ENCODE measurements around the gene ESRP2. TPM values are rescaled to one million over a fixed set of nuclear protein-coding genes. Genes with fewer than 3 reads are reported as not detected.

ESRP2 gene
- total RNA-seq, 4 donors from 2014 or later = 61.3 to 87.5 (median 77.2) TPM

- no peak overlapping the region for H3K4me3 ChIP-seq
- no peak for DNase-seq
- H3K36me3 ChIP-seq = peaks cover 0 to 7% (median 0%) of the 10 kb centered on the region in 4 donors
- intact Hi-C loops (cut with DNase I; ENCODE audit: low total_unique reads) (no loop called here), in situ Hi-C loops (cut with MboI; ENCODE audit: low pct_ligation_motif_present in 1 of 4, low pct_unique_long_range_greater_than_20kb in 1 of 4, low sequenced_read_pairs in 3 of 4) (loop anchor here in 1 of 4 donors (25.0 kb wide), 1 partner anchor 160 kb away; the partner anchor contains the start of gene NFATC3)
- no peak for TF ChIP-seq POLR2AphosphoS5 (IDR thresholded peaks at IDR 0.05)
- TF ChIP-seq, protein P1, sequence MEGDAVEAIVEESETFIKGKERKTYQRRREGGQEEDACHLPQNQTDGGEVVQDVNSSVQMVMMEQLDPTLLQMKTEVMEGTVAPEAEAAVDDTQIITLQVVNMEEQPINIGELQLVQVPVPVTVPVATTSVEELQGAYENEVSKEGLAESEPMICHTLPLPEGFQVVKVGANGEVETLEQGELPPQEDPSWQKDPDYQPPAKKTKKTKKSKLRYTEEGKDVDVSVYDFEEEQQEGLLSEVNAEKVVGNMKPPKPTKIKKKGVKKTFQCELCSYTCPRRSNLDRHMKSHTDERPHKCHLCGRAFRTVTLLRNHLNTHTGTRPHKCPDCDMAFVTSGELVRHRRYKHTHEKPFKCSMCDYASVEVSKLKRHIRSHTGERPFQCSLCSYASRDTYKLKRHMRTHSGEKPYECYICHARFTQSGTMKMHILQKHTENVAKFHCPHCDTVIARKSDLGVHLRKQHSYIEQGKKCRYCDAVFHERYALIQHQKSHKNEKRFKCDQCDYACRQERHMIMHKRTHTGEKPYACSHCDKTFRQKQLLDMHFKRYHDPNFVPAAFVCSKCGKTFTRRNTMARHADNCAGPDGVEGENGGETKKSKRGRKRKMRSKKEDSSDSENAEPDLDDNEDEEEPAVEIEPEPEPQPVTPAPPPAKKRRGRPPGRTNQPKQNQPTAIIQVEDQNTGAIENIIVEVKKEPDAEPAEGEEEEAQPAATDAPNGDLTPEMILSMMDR (IDR thresholded peaks at IDR 0.05) = no peak
- no peak for TF ChIP-seq POLR2A (IDR thresholded peaks at IDR 0.05)
- TF ChIP-seq EP300 (IDR thresholded peaks at IDR 0.05; ENCODE audit: low read depth) = no peak
- no peaks in the 10 kb centered on the region for H3K27me3 ChIP-seq
- peak overlapping the region in 3 of 4 donors; percentile 3 to 11 (median 10) for H3K27ac ChIP-seq
- peaks cover 16 to 28% (median 21%) of the 10 kb centered on the region in 4 donors for H3K4me1 ChIP-seq
- 83% methylated on average over 4 of the region's 4 CpGs; no CpG with 5 or more reads in 1 of the 2 donors for WGBS, 2 donors (ENCODE audit: low coverage in 1 of 2)
- no peaks in the 10 kb centered on the region for H3K9me3 ChIP-seq
Measured at GRCh38 chr16:68247400-68247799, 11.5 kb upstream of the ESRP2 start.

GRCh38 chr16:68246666-68247065, 10.7 kb upstream of the ESRP2 start:
- no peaks in the 10 kb centered on the region for H3K27me3 ChIP-seq
- TF ChIP-seq POLR2A (IDR thresholded peaks at IDR 0.05) (no peak), POLR2AphosphoS5 (IDR thresholded peaks at IDR 0.05) (no peak), EP300 (IDR thresholded peaks at IDR 0.05; ENCODE audit: low read depth) (no peak)
- TF ChIP-seq, protein P1 (IDR thresholded peaks at IDR 0.05) = no peak
- peak overlapping the region in 1 of 4 donors; percentile 70 for H3K4me3 ChIP-seq
- peaks cover 0 to 7% (median 0%) of the 10 kb centered on the region in 4 donors for H3K36me3 ChIP-seq
- in situ Hi-C loops (cut with MboI; ENCODE audit: low pct_ligation_motif_present in 1 of 4, low pct_unique_long_range_greater_than_20kb in 1 of 4, low sequenced_read_pairs in 3 of 4) = loop anchor here in 1 of 4 donors (25.0 kb wide), 1 partner anchor 159 kb away; the partner anchor contains the start of gene NFATC3
- 88 to 89% methylated on average over 3 to 5 of the region's 5 CpGs for WGBS, 2 donors (ENCODE audit: low coverage in 1 of 2)
- intact Hi-C loops (cut with DNase I; ENCODE audit: low total_unique reads) = no loop called here
- H3K27ac ChIP-seq = peak overlapping the region in 2 of 4 donors; percentile 43 to 77
- no peaks in the 10 kb centered on the region for H3K9me3 ChIP-seq
- H3K4me1 ChIP-seq = peaks cover 16 to 28% (median 21%) of the 10 kb centered on the region in 4 donors
- DNase-seq = no peak

DNA sequence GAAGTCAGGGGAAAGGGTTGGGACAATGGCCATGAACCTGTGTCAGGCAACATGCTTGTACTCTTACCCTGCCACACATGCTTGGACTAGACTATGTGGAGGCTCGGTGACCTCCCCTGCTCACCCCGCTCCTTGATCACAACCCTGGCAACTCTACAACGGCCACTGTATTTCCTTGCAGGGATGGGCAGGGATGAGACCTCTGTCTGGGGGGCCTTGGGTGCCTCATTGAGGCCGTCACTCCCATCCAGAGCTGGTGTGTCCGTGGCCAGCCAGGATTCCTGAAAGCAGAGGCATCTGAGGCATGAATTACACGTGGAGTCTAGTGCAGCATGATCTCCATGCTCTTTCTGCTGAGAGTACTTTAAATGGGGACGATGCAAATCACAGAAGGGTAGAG, 10.2 kb upstream of the ESRP2 start:
- 91% methylated on average over 7 of the region's 7 CpGs; no CpG with 5 or more reads in 1 of the 2 donors for WGBS, 2 donors (ENCODE audit: low coverage in 1 of 2)
- intact Hi-C loops (cut with DNase I; ENCODE audit: low total_unique reads) (no loop called here), in situ Hi-C loops (cut with MboI; ENCODE audit: low pct_ligation_motif_present in 1 of 4, low pct_unique_long_range_greater_than_20kb in 1 of 4, low sequenced_read_pairs in 3 of 4) (loop anchor here in 1 of 4 donors (25.0 kb wide), 1 partner anchor 159 kb away; the partner anchor contains the start of gene NFATC3)
- no peak for DNase-seq
- peak overlapping the region in 2 of 4 donors; percentile 8 to 70 for H3K4me3 ChIP-seq
- peaks cover 16 to 28% (median 21%) of the 10 kb centered on the region in 4 donors for H3K4me1 ChIP-seq
- H3K27me3 ChIP-seq = no peaks in the 10 kb centered on the region
- TF ChIP-seq POLR2AphosphoS5 (IDR thresholded peaks at IDR 0.05) = no peak
- no peak for TF ChIP-seq EP300 (IDR thresholded peaks at IDR 0.05; ENCODE audit: low read depth)
- no peak for TF ChIP-seq POLR2A (IDR thresholded peaks at IDR 0.05)
- TF ChIP-seq, protein P1 (IDR thresholded peaks at IDR 0.05) = no peak
- H3K27ac ChIP-seq = peak overlapping the region in 3 of 4 donors; percentile 43 to 77 (median 50)
- H3K36me3 ChIP-seq = peaks cover 0 to 7% (median 0%) of the 10 kb centered on the region in 4 donors
- no peaks in the 10 kb centered on the region for H3K9me3 ChIP-seq

DNA sequence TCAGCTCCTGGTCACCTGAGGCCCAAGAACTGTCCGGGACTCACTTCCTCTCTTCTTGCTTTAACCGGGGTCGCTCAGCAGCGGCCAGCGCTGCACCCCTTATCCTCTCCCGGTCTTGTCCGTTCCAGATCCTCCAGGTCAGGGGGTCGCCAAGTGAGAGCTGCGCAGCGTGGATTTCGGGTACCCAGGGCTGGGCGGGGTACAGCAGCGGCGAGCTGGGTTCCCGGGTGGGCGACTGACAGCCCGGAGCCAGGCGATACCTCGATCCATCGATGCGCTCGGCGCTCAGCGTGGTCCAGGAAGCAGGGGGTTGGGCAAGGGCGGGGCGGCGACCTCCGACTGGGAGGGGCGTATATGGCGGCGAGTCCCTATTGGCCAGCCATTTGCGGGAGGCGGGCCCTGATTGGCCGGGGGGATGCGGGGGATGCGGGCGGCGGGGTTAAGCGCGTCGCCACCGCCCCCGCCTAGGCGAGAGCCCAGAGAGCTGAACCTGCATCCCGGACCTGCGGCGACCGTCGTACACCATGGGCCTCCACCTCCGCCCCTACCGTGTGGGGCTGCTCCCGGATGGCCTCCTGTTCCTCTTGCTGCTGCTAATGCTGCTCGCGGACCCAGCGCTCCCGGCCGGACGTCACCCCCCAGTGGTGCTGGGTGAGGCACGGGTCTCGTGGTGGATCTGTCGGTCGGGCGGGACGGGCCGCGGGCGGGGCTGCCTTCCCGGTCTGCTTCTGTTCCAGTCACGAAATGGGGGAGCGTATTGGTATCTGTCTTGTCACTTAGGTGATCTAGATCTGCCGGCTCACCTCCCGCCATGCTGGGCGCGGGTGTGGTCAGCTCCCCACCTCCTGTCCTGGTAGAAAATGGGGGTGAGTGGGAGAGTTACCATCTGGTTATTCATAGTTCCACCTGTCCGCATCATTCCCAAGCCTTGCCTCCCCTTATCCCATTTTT, 9.3 kb upstream of the ESRP2 start, which contains the start of gene PLA2G15:
TSS of gene PLA2G15 (plus strand) at position 471 of the 951 bp plus-strand sequence. CDS start at position 525, 54 bp downstream.
- no peaks in the 10 kb centered on the region for H3K9me3 ChIP-seq
- H3K36me3 ChIP-seq = no peaks in the 10 kb centered on the region
- H3K4me1 ChIP-seq = peaks cover 18 to 30% (median 21%) of the 10 kb centered on the region in 4 donors
- H3K27me3 ChIP-seq = no peaks in the 10 kb centered on the region
- in situ Hi-C loops (cut with MboI; ENCODE audit: low pct_ligation_motif_present in 1 of 4, low pct_unique_long_range_greater_than_20kb in 1 of 4, low sequenced_read_pairs in 3 of 4) = loop anchor here in 1 of 4 donors (25.0 kb wide), 1 partner anchor 158 kb away; the partner anchor contains the start of gene NFATC3
- intact Hi-C loops (cut with DNase I; ENCODE audit: low total_unique reads) = no loop called here
- 1% methylated on average over 62 of the region's 75 CpGs; no CpG with 5 or more reads in 1 of the 2 donors for WGBS, 2 donors (ENCODE audit: low coverage in 1 of 2)
- peak within 1 kb of the TSS; percentile 67 to 84 (median 68) for H3K4me3 ChIP-seq
- peak within 1 kb of the TSS; percentile 61 to 79 (median 76) for H3K27ac ChIP-seq
- DNase-seq = peak; percentile 98
- TF ChIP-seq, protein P1 (IDR thresholded peaks at IDR 0.05) = no peak
- TF ChIP-seq EP300 (IDR thresholded peaks at IDR 0.05; ENCODE audit: low read depth) (no peak), POLR2A (IDR thresholded peaks at IDR 0.05) (peak; percentile 64), POLR2AphosphoS5 (IDR thresholded peaks at IDR 0.05) (peak; percentile 62 to 82 (median 78))
